Astrocyte of the spinal cord (primary cell): ENCODE results near the gene ANKRD34A.

ENCODE experiments used
- DNase-seq: peaks from one replicate; pipeline ENCODE4 v3.0.0; 2011; ENCODE audit warnings: low read depth, low spot score
- H3K4me3 ChIP-seq: 2 replicates; pipeline ENCODE4 v1.5.1; 2011; ENCODE audit warnings: low read depth, mild to moderate bottlenecking, low read length, moderate library complexity
- CTCF ChIP-seq: IDR thresholded peaks from 2 replicates; pipeline ENCODE4 v1.5.1; 2012; ENCODE audit warnings: low read depth, mild to moderate bottlenecking, low read length, inconsistent platforms
- in situ Hi-C: cut with HindIII; loops from 2 replicates; pipeline ENCODE4 v1.10.0; 2017; ENCODE audit warnings: low sequenced_read_pairs

The ANKRD34A gene

GRCh38 chr1:145964328-145965118, at the start of gene ANKRD34A, which contains the start of gene POLR3GL:
Gene ANKRD34A, minus strand, starts transcription at chr1:145964575. Its CDS starts 2,816 bp downstream, at chr1:145961759.
Gene POLR3GL, plus strand, starts transcription at chr1:145964690. Its CDS starts 10,176 bp downstream, at chr1:145974866.
- in situ Hi-C loops, result no loop called here
- TF ChIP-seq CTCF, result no peak
- DNase-seq, result peak; percentile 94
- peak within 1 kb of the TSS; percentile 75 for H3K4me3 ChIP-seq

GRCh38 chr1:146013559-146013922, 49.2 kb upstream of the ANKRD34A start:
- in situ Hi-C loops, result no loop called here
- DNase-seq, result no peak
- no peak for TF ChIP-seq CTCF
- no peak overlapping the region for H3K4me3 ChIP-seq

GRCh38 chr1:146012703-146013558, 48.6 kb upstream of the ANKRD34A start:
- H3K4me3 ChIP-seq, result no peak overlapping the region
- peak; percentile 69 for TF ChIP-seq CTCF
- in situ Hi-C loops, result no loop called here
- peak; percentile 87 for DNase-seq

- in situ Hi-C loops, result no loop called here
- no peak for DNase-seq
- no peak overlapping the region for H3K4me3 ChIP-seq
- no peak for TF ChIP-seq CTCF
Measured at GRCh38 chr1:146010126-146010738, 45.9 kb upstream of the ANKRD34A start.

- DNase-seq, result no peak
- no peak for TF ChIP-seq CTCF
- in situ Hi-C loops, result no loop called here
- H3K4me3 ChIP-seq, result no peak overlapping the region
Measured at GRCh38 chr1:146007489-146008133, 43.2 kb upstream of the ANKRD34A start.

- DNase-seq, result no peak
- in situ Hi-C loops, result no loop called here
- H3K4me3 ChIP-seq, result no peak overlapping the region
- no peak for TF ChIP-seq CTCF
Measured at GRCh38 chr1:146001709-146002108, 37.3 kb upstream of the ANKRD34A start.
